Activated CD8-positive, alpha-beta memory T cell treated with anti-CD3 and anti-CD28 coated beads, Interleukin-2, amount 50 U/mL, for 1 hour (primary cell): ENCODE measurements around the gene MAP4K5.

Source experiments
- DNase-seq: peaks from one replicate; pipeline ENCODE4 v3.0.0-alpha.2; 2020; ENCODE audit errors: extremely low read depth

Gene MAP4K5

GRCh38 chr14:50476134-50476533 is 56.2 kb downstream of the MAP4K5 start:
- no peak for DNase-seq

- no peak for DNase-seq
These were observed 56.9 kb downstream of the MAP4K5 start for GRCh38 chr14:50475460-50475859.

GRCh38 chr14:50471838-50472465 is 60.4 kb downstream of the MAP4K5 start:
- DNase-seq: no peak

GRCh38 chr14:50469982-50470381 is 62.4 kb downstream of the MAP4K5 start:
- DNase-seq: no peak

- no peak for DNase-seq
These were observed 70.3 kb downstream of the MAP4K5 start for GRCh38 chr14:50462111-50462510.

GRCh38 chr14:50453869-50454268 is 78.5 kb downstream of the MAP4K5 start:
- DNase-seq: no peak

- DNase-seq: no peak
These were observed 79.2 kb downstream of the MAP4K5 start for GRCh38 chr14:50452979-50453705.

- DNase-seq: no peak
These were observed 80.1 kb downstream of the MAP4K5 start for GRCh38 chr14:50452296-50452695.

GRCh38 chr14:50451854-50452253 is 80.5 kb downstream of the MAP4K5 start:
- DNase-seq: no peak

GRCh38 chr14:50447461-50447860 is 84.9 kb downstream of the MAP4K5 start:
- no peak for DNase-seq

GRCh38 chr14:50434528-50434927 is 97.8 kb downstream of the MAP4K5 start:
- DNase-seq: no peak

- DNase-seq: no peak
These were observed 100.2 kb downstream of the MAP4K5 start for GRCh38 chr14:50432131-50432530.

- DNase-seq: no peak
These were observed 106.6 kb downstream of the MAP4K5 start for GRCh38 chr14:50425816-50426215.

GRCh38 chr14:50425105-50425504 is 107.3 kb downstream of the MAP4K5 start:
- no peak for DNase-seq

- no peak for DNase-seq
These were observed 108.8 kb downstream of the MAP4K5 start for GRCh38 chr14:50423529-50423928.

GRCh38 chr14:50421499-50421898 is 110.9 kb downstream of the MAP4K5 start:
- DNase-seq: no peak

- no peak for DNase-seq
These were observed 114.5 kb downstream of the MAP4K5 start for GRCh38 chr14:50417853-50418252.

GRCh38 chr14:50410921-50411320 is 121.4 kb downstream of the MAP4K5 start:
- DNase-seq: no peak

GRCh38 chr14:50410071-50410470 is 122.3 kb downstream of the MAP4K5 start:
- DNase-seq: no peak

GRCh38 chr14:50407111-50407812 is 125.1 kb downstream of the MAP4K5 start:
- no peak for DNase-seq

GRCh38 chr14:50403419-50403818 is 128.9 kb downstream of the MAP4K5 start:
- no peak for DNase-seq

- no peak for DNase-seq
These were observed 129.4 kb downstream of the MAP4K5 start for GRCh38 chr14:50402965-50403364.

- DNase-seq: no peak
These were observed 131.9 kb downstream of the MAP4K5 start for GRCh38 chr14:50400461-50400860.
